Sciatic nerve (tissue), 1 donor: ENCODE results near the gene EEF1A1. TPM values are rescaled to one million over a fixed set of nuclear protein-coding genes. Genes with fewer than 3 reads are reported as not detected.

Experiments
- total RNA-seq: library from RNA; stranded (reverse); fragmentation: NEBNext Ultra II Directional; extraction: Animal tissue kit (Norgen Biotek cat#: 25700); gene quantifications from one replicate; pipeline ENCODE4 v1.2.1, GENCODE V29; 2021
- donor health status: DM: no; HTN: no; CAD: no.

EEF1A1 gene
- total RNA-seq, 1 donor from 2014 or later: 6,940 TPM

Other genes with a start within 250 kb of the EEF1A1 start
- gene DPPA5, start 166.8 kb downstream of the EEF1A1 start, total RNA-seq: not detected
- gene KHDC3L, start 158.4 kb downstream of the EEF1A1 start, total RNA-seq: not detected
- not detected for gene OOEP, start 151.1 kb downstream of the EEF1A1 start, total RNA-seq
- gene DDX43, start 126.2 kb downstream of the EEF1A1 start, total RNA-seq: 0.89 TPM
- 7.5 TPM for gene CGAS, start 68.7 kb downstream of the EEF1A1 start, total RNA-seq
- 34.6 TPM for gene MTO1, start 59.3 kb downstream of the EEF1A1 start, total RNA-seq
- gene SLC17A5, start 133.0 kb upstream of the EEF1A1 start, total RNA-seq: 13.6 TPM
- gene CD109, start 175.2 kb upstream of the EEF1A1 start, total RNA-seq: 14.8 TPM